Testis (tissue), 2 donors: Measurements from ENCODE around the gene POLDIP2.

ENCODE experiments used
- POLR2A ChIP-seq: fragments of 450-650 bp; IDR thresholded peaks from one replicate; pipeline ENCODE4 v1.6.1; 2017; ENCODE audit warnings: antibody characterized with exemption, mild to moderate bottlenecking, moderate library complexity
- TF ChIP-seq, protein P1 (sequence below), 3 experiments: fragments of 450-650 bp in 2 of 3; fragments of 200-600 bp in 1 of 3; sonication (generic) in 1 of 3; IDR thresholded peaks; one replicate each; pipeline ENCODE4 v1.5.1; 2016 to 2019; ENCODE audit warnings: antibody characterized with exemption in 3 of 3, mild to moderate bottlenecking in 2 of 3, moderate library complexity in 1 of 3

DNA sequence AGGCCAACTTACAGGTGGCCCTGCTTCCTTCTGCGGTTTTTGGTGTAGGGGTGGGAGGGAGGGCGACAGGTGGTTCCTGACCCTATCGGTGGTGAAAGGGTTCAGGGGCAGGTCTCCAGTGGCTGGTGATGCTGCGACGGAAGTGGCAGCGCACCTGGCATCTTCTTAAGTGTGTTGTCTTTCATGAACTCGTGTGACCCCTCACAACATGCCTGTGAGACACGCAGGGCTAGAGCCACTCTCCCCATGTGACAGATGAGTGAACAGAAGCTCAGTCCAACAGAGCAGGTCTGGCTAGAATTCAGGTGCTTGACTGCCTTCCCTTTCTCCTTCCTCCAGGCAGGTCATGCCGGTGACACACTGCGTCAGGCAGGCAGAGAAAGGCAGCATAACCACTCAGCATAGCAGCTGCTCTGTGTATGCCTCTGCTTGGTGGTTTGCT lies 13.8 kb downstream of the POLDIP2 start:
- TF ChIP-seq, protein P1, sequence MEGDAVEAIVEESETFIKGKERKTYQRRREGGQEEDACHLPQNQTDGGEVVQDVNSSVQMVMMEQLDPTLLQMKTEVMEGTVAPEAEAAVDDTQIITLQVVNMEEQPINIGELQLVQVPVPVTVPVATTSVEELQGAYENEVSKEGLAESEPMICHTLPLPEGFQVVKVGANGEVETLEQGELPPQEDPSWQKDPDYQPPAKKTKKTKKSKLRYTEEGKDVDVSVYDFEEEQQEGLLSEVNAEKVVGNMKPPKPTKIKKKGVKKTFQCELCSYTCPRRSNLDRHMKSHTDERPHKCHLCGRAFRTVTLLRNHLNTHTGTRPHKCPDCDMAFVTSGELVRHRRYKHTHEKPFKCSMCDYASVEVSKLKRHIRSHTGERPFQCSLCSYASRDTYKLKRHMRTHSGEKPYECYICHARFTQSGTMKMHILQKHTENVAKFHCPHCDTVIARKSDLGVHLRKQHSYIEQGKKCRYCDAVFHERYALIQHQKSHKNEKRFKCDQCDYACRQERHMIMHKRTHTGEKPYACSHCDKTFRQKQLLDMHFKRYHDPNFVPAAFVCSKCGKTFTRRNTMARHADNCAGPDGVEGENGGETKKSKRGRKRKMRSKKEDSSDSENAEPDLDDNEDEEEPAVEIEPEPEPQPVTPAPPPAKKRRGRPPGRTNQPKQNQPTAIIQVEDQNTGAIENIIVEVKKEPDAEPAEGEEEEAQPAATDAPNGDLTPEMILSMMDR (IDR thresholded peaks at IDR 0.05): no peak
- no peak for TF ChIP-seq POLR2A
